Medulla oblongata (tissue), 1 donor: Measurements from ENCODE around the gene NAALADL1.
"Not testable (repeated sequence)": the region's sequence is repeated elsewhere in the genome, so short reads cannot be mapped to it uniquely, and the experiment has no call there.

Experiments used
- DNase-seq: peaks from one replicate; pipeline ENCODE4 v3.0.0-alpha.2; 2015; ENCODE audit errors: extremely low spot score

NAALADL1 gene

GRCh38 chr11:65051398-65051858 is 6.9 kb downstream of the NAALADL1 start:
- no peak for DNase-seq

DNA sequence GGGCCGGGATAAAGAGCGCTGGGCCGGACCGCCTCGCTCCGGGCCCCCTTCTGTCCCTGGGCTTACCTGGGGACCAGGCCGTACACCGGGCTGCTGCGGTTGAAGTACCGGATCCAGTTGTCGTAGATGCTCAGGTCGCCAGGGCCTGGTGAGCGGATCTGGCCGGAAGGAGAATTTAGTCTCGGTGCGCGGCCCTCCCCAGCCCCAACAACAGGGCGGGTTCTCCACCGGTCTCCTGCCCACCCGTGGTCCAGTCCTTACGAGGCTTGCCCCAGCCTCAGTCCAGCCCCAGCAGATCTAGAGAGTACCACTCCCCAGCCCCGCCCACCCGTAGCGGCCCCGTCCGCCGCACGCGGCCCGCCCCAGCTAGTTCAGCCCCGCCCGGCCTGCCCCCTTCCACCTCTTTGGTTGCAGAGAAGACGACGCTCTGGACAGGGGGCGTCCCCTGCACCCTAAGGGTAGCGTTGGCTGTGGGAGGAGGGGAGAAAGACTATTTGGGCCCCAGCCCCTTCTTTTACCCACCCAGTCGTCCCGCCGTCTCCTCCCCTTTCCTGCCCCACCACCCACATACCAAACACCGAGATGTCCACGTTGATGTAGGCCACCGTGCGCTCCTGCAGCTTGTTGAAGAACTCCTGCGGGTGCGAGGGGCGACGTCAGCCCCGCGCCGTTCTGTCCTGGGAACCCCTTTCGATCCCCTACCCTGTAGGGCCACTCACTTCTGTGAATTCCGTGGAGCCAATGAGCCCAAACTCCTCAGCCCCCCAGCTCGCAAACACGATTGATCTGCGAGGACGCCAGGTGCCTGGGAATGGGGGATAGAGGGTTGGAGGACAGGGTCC is 10.6 kb downstream of the NAALADL1 start:
- DNase-seq = no peak

DNA sequence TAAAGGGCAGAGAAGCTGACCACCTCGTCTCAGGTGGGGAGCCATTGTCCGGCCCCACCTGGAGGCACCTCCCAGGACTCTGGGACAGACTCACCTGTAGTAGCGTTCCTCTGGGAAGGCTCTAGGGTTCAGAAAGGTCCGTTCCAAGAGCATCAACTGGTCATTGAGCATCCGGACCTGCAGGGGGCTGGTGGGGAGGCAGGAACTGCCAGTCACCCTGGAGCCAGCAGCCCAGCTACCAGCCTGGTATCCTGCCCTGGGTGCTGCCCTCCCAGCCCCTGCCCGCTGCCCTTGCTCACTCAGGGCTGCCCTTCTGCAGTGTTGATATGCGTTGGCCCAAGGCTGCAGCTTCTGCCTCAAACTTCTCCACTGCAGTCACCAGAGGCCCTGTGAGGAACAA is 12.6 kb downstream of the NAALADL1 start:
- no peak for DNase-seq

- DNase-seq = no peak
Measured at GRCh38 chr11:65045061-65045460, 13.3 kb downstream of the NAALADL1 start.

DNA sequence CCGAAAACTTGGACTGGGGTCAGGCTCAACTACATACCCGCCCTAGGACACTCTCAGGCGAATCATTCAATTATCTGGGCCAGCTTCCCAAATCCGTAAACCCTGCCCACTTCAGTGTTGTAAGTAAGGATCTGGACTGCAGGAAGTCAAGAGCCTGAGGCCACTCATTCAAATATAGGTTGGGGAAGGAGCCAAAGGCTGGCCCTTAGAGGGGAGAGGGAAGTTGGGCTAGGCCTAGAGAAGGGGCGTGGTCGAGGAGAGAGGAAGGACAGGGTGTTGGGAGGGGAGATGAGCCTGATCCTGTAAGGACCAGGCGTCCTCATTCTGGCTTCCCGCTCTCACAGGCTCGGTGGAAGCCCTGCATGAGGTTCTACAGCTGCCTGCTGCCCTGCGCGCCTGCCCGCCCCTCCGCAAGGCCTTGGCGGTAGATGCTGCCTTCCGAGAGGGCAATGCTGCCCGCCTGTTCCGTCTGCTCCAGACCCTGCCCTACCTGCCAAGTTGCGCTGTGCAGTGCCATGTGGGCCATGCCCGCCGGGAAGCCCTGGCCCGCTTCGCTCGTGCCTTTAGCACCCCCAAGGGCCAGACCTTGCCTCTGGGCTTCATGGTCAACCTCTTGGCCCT is 14.4 kb downstream of the NAALADL1 start:
- peak; percentile 68 for DNase-seq

DNA sequence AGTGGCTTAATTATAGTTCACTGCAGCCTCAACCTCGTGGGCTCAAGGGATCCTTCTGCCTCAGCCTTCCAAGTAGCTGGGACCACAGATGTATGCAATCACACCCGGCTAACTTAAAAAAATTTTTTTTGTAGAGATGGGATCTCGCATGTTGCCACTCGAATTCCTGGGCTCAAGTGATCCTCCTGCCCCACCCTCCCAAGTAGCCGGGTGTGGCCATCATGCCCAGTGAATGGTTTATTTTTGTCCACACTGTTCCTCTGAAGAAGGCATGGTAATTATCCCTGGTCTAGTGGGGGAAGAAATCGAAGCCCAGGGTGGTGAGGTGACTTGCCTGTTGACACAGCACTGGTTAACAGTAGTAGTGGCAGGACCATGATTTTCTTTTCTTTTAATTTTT is 15.5 kb downstream of the NAALADL1 start:
- DNase-seq = no peak

DNA sequence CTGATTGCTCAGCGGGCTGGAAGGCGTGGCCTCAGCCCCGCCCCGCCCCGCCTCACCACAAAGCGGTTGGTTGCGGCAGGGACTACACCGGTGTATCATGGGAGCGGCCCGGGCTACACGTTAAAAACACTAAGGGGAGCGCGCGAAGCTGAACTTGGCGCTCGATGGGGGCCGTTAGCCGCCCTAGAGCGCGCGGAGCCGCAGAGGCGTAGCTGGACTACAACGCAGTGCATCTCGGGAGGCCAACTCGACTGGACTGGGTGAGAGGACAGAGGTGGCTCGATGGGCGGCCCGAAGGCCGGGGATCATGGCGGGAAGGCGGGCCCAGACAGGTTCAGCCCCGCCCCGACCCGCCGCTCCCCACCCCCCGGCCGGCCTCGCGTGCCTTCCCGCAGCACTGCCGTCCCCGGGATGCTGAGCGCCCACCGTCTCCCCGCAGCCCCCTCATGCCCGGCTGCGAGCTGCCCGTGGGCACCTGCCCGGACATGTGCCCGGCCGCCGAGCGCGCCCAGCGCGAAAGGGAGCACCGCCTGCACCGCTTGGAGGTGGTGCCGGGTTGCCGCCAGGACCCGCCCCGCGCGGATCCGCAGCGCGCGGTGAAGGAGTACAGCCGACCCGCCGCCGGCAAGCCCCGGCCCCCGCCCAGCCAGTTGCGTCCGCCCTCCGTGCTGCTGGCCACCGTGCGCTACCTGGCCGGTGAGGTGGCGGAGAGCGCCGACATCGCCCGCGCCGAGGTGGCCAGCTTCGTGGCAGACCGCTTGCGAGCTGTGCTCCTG is 17.3 kb downstream of the NAALADL1 start, which contains the start of gene SAC3D1:
Gene SAC3D1 (plus strand): TSS at position 364 of the 776 bp plus-strand sequence. CDS start 83 bp downstream, at position 447.
- DNase-seq = peak; percentile 92

DNA sequence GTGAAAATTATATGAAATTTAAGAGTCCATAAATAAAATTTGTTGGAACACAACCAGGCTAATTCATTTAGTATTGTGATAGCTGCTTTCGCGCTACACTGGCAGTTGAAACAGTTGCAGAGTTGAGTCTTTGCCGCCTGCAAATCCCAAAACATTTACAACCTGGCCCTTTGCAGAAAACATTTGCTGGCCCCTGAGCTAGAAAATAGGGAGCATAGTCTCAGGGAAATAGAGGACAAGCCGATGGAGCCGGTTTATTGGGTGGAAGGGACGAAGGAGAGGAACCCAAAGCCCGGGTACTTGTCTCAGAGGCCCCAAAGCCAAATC is 17.9 kb downstream of the NAALADL1 start:
- DNase-seq = no peak

DNA sequence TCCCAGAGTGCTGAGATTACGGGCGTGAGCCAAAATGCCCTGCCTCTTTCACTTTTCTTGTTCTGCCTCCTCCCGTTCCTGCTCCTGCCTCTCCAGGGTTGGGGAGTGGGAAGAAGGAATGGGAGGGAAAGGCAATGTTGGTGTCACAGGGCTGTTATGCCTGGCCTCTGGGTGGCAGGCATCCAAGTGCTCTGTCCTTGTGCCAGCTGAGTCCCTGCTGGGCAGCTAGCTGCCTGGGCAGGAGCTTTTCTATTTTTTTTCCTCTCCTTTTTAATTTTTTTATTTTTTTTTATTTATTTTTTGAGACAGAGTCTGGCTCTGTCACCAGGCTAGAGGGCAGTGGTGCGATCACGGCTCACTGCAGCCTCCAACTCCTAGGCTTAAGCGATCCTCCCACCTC is 21.4 kb downstream of the NAALADL1 start:
- DNase-seq = peak; percentile 85

- no peak for DNase-seq
Measured at GRCh38 chr11:65035579-65035978, 22.8 kb downstream of the NAALADL1 start.

DNA sequence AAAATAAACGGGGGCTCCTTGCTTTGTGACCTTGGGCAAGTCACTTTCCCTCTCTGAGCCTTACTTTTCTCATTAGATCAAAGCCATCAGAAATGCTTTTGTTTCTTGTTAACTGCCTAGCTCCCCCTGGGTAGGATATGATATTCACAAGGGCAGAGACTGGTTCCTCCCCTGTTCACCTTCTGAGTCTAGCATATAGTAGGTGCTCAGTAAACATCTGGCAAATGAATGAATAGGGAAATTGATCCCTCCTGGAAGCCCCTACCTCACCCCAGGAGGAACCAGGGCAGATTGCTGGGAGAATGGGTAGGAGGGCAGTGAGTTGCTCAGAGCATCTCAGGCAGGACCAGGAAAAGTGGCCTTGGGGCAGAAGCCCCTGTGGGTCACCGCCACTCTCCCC is 23.9 kb downstream of the NAALADL1 start:
- DNase-seq = no peak

GRCh38 chr11:65032216-65032615 is 26.1 kb downstream of the NAALADL1 start:
- DNase-seq = no peak

GRCh38 chr11:65027213-65028067 is 30.9 kb downstream of the NAALADL1 start, which contains the start of gene SNX15:
Gene SNX15 (plus strand): TSS chr11:65027439. CDS start chr11:65027538, 99 bp downstream.
- DNase-seq = peak; percentile 99

GRCh38 chr11:65026810-65027209 is 31.5 kb downstream of the NAALADL1 start:
- DNase-seq = no peak

GRCh38 chr11:65023502-65023901 is 34.9 kb downstream of the NAALADL1 start:
- not testable (repeated sequence) for DNase-seq

DNA sequence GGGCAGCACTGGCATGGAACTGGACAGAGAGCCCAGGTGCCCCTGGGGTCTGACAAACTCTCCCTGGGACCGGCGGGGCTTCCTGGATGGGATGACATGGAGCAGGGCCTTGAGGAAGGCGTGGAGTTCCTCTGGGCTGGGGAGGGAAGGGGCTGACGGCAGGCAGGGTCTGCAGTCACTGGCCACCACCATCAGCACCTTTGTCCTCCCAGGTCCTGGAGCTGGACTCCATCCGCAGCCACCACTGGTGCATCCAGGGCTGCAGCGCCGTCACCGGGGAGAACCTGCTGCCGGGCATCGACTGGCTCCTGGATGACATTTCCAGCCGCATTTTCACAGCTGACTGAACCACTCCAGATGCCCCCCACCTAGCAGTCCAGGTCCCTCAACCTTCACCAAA is 36.8 kb downstream of the NAALADL1 start:
- no peak for DNase-seq

DNA sequence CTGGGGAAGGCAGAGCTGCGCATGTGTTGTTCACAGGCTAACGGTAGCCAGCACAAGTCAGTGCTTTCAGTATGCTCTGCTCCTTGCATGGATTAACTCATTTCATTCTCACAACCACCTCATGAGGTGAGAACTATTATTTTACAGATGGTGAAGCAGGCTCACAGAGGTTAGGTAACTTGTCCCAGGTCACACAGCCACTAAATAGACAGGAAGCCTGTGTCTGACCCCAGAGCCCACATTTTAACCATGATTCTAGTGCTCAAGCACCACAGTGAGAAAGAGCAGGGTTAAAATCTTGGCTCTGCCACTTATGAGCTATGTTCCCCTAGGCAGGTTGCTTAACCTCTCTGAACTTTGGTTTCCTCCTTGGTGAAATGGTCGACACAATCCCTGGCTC is 37.4 kb downstream of the NAALADL1 start:
- no peak for DNase-seq

DNA sequence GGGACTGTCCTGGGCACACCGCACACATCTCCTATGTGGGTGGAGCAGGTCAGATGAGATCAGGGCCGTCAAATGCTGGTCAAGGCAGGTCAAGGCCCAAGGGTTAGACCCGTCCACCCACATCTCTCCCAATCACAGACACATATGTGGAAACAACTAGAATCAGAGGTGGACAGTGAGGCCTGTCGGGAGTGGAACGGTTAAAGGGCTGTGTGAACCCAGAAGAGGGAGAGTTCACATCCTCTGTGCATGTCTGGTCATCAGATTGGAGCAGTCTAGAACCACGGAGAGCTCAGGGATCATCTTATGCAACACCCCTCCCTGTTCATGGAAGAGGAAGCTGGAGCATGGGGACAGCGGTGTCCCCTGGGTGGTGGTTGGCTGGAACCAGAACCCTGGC is 38.5 kb downstream of the NAALADL1 start:
- DNase-seq = no peak

DNA sequence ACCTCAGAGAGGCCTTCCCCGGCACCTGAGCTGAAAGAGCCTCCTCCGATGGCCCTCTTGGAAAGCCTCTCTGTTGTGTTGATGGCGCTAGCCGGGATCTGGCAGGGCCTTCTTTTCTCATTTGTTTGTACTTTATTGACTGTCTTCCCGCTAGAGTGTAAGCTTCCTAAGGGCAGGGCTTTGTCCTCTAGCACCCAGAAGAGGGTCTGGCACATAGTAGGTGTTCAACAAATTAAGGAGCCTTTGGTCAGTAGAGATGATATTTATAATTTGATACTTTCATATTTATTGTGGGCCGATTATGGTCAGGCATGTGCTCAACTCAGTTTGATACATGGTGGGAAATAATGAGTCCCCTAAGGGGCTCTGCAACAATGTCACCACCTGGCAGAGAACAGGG is 40.4 kb downstream of the NAALADL1 start:
- no peak for DNase-seq

DNA sequence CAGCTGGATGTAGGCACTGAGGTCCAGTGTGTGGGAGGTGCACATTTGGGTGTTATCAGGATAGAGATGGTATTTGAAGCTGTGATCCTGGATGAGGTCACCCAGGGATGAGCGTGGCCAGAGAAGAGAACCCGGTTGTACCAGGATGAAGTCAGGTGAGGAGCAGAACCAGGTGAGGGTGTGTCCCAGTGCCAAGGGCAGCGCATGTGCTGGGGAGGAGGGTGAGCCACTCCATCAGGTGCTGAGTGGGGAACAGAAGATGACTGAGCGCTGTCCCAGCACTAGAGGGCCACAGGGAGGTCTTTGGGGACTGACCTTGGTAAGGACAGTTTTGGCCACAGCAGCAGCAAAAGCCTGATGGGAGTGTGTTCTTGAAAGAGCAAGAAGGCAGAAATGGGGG is 41.6 kb downstream of the NAALADL1 start:
- DNase-seq = no peak

- no peak for DNase-seq
Measured at GRCh38 chr11:65014726-65015227, 43.6 kb downstream of the NAALADL1 start.
